SK-N-MC (cell line): ENCODE results near the gene PCK2.
"Not testable (repeated sequence)": the region's sequence is repeated elsewhere in the genome, so short reads cannot be mapped to it uniquely, and the experiment has no call there.

Experiments
- DNase-seq: peaks from one replicate; pipeline ENCODE4 v3.0.0-alpha.2; 2011; ENCODE audit warnings: low read depth, low spot score
- H3K27ac ChIP-seq: fragments of 200-600 bp; sonication (generic); 2 replicates; pipeline ENCODE4 v1.5.1; 2016; ENCODE audit warnings: mixed run types
- H3K36me3 ChIP-seq: fragments of 200-600 bp; sonication (generic); 2 replicates; pipeline ENCODE4 v1.6.1; 2017; ENCODE audit warnings: antibody characterized with exemption, low read length, mixed read lengths; ENCODE audit not compliant: insufficient read depth
- H3K4me3 ChIP-seq: fragments of 200-600 bp; sonication (generic); 2 replicates; pipeline ENCODE4 v1.5.1; 2016
- H3K9ac ChIP-seq: fragments of 200-600 bp; sonication (generic); 2 replicates; pipeline ENCODE4 v1.8.0; 2017; ENCODE audit warnings: mixed run types, mixed read lengths; ENCODE audit not compliant: insufficient read length
- H3K9me3 ChIP-seq: fragments of 200-600 bp; sonication (generic); 2 replicates; pipeline ENCODE4 v1.6.1; 2017; ENCODE audit warnings: low read depth, mild to moderate bottlenecking, antibody characterized with exemption, low read length, moderate library complexity, mixed read lengths
- EZH2 ChIP-seq: fragments of 200-600 bp; sonication (generic); IDR thresholded peaks from one replicate; pipeline ENCODE4 v1.6.1; 2017; ENCODE audit warnings: antibody characterized with exemption
- FOXP2 ChIP-seq: optimal IDR thresholded peaks from 2 replicates; pipeline ENCODE3; 2011; ENCODE audit warnings: mild to moderate bottlenecking, moderate library complexity; ENCODE audit not compliant: insufficient read depth; ENCODE audit errors: extremely low read length, control extremely low read depth
- POLR2AphosphoS5 ChIP-seq: IDR thresholded peaks from 2 replicates; pipeline ENCODE4 v1.6.1; 2012; ENCODE audit warnings: mild to moderate bottlenecking, low read depth, low read length, borderline replicate concordance

Gene PCK2

DNA sequence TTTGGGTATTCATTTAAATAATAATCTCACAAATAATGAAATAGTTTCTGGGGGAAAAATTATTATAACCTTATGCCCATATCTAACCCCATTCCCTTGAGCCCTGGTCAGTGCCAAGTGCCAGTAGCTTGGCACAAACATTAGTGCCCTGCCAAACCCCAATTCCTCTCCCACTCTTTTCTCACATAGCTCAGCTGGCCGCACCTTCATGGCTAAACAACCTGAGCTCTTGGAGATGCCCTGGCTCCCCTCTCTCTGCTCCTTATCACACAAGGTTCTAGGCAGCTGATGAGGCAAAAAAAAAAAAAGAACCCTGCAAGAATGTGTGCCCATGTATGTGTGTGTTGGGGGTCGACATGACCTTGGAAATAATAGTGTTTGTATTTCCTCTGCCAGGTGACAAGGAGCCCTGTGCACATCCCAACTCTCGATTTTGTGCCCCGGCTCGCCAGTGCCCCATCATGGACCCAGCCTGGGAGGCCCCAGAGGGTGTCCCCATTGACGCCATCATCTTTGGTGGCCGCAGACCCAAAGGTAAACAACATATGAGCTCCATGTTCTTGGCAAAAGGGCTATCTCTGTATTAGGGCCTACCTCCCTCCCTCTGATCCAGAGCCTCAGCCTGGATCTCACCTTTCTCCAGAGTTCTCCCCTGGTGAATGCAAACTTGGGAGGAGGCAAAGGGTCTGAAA, 8.4 kb downstream of the PCK2 start:
- no peak for TF ChIP-seq FOXP2
- TF ChIP-seq POLR2AphosphoS5 = no peak
- no peak for TF ChIP-seq EZH2
- H3K9ac ChIP-seq = no peak overlapping the region
- no peak overlapping the region for H3K27ac ChIP-seq
- H3K36me3 ChIP-seq = peaks cover 50% of the 10 kb centered on the region; the same call in 1 of the 2 replicates
- no peak overlapping the region for H3K4me3 ChIP-seq
- no peaks in the 10 kb centered on the region for H3K9me3 ChIP-seq
- no peak for DNase-seq

GRCh38 chr14:24103451-24103850, 9.3 kb downstream of the PCK2 start:
- H3K4me3 ChIP-seq = no peak overlapping the region
- H3K27ac ChIP-seq = no peak overlapping the region
- no peak overlapping the region for H3K9ac ChIP-seq
- no peak for DNase-seq
- no peaks in the 10 kb centered on the region for H3K9me3 ChIP-seq
- peaks cover 44% of the 10 kb centered on the region; the same call in 1 of the 2 replicates for H3K36me3 ChIP-seq
- TF ChIP-seq POLR2AphosphoS5 (no peak), EZH2 (no peak), FOXP2 (no peak)

DNA sequence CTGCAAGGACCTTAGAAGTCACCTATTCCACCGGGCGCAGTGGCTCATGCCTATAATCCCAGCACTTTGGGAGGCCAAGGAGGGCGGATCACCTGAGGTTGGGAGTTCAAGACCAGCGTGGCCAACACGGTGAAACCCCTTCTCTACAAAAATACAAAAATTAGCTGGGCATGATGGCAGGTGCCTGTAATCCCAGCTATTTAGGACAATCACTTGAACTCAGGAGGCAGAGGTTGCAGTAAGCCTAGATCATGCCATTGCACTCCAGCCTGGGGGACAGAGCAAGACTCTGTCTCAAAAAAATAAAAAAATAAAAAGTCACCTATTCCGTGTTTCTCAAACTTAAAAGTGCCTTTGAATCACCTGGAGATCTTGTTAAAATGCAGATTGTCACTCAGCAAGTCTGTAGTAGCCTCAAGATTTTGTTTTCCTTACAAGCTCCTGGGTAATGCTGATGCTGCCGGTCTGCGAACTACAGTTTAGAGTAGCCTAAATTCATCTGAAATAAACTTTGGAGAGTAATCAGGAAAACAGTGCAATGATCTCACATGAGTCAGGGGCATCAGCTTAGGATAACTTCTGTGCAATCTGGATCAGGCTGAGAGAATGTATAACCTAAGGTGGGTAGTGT, 11.6 kb downstream of the PCK2 start:
- Histone ChIP-seq H3K36me3 (peaks cover 23% of the 10 kb centered on the region; the same call in 1 of the 2 replicates), H3K27ac (0 out of 2 replicates have a peak overlapping the region, but pooled peaks have one; percentile 3)
- not testable (repeated sequence) for H3K4me3 ChIP-seq, H3K9ac ChIP-seq, H3K9me3 ChIP-seq, DNase-seq

DNA sequence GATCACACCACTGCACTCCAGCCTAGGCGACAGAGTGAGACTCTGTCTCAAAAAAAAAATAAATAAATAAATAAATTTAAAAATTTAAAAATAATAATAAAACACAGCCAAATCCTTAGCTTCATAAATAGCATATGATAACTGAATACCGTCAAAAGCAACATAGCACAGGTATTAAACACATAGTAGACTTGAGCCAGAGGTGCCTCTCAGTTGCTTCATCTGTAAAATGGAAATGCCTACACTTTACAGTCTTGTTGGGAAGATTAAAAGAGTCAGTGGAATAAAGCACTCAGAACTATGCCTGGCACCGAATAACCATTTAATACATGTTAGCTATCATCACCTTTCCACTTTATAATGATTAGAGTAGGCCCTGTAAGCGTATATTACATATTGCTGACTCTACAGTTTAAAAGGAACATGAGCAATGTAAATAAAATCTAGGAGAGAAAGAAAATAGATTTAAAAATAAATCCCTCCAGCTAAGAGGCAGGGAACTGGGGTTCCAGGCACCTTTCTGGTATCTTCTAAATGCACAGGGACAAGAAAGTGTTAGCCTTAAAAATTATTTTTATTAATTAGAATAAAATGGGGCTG, 12.7 kb downstream of the PCK2 start:
- Histone ChIP-seq H3K9me3 (no peaks in the 10 kb centered on the region), H3K9ac (no peak overlapping the region), H3K36me3 (peaks cover 20% of the 10 kb centered on the region; the same call in 1 of the 2 replicates), H3K4me3 (no peak overlapping the region), H3K27ac (no peak overlapping the region)
- TF ChIP-seq FOXP2 (no peak), POLR2AphosphoS5 (no peak), EZH2 (no peak)
- no peak for DNase-seq

- no peak for DNase-seq
- no peak overlapping the region for H3K4me3 ChIP-seq
- H3K36me3 ChIP-seq = peaks cover 7% of the 10 kb centered on the region; the same call in 1 of the 2 replicates
- TF ChIP-seq FOXP2 = no peak
- TF ChIP-seq POLR2AphosphoS5 = no peak
- H3K9me3 ChIP-seq = no peaks in the 10 kb centered on the region
- no peak overlapping the region for H3K27ac ChIP-seq
- no peak overlapping the region for H3K9ac ChIP-seq
Measured at GRCh38 chr14:24108336-24108874, 14.3 kb downstream of the PCK2 start.

- DNase-seq = no peak
- Histone ChIP-seq H3K4me3 (no peak overlapping the region), H3K27ac (no peak overlapping the region), H3K9ac (no peak overlapping the region), H3K9me3 (no peaks in the 10 kb centered on the region), H3K36me3 (no peaks in the 10 kb centered on the region; the same call in 1 of the 2 replicates)
- TF ChIP-seq EZH2 (no peak), FOXP2 (no peak), POLR2AphosphoS5 (no peak)
Measured at GRCh38 chr14:24110060-24110459, 15.9 kb downstream of the PCK2 start.

GRCh38 chr14:24110523-24110922, 16.4 kb downstream of the PCK2 start:
- H3K9ac ChIP-seq = no peak overlapping the region
- no peaks in the 10 kb centered on the region for H3K36me3 ChIP-seq
- H3K9me3 ChIP-seq = no peaks in the 10 kb centered on the region
- DNase-seq = no peak
- H3K4me3 ChIP-seq = no peak overlapping the region
- H3K27ac ChIP-seq = no peak overlapping the region
- TF ChIP-seq POLR2AphosphoS5 (no peak), FOXP2 (no peak), EZH2 (no peak)

DNA sequence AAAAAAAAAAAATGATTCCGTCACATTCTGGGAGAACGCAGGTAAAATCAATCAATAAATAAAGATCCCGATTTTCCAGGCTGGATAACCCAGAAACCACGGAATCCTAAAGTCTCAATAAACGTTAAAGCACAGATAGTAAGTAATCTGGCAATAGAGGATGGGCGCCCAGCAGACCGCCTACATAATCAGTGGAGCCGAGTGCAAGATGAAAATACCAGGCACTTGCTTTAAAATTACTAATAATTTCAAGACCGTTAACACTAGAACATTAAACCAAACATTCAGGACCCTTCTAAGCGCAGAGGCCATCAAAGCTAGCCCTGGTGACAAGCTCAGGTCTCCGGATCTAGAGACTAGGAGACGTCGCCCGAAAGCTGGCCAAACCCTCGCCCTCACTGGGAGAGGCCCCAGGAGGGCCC, 19.3 kb downstream of the PCK2 start:
- no peak for DNase-seq
- TF ChIP-seq EZH2 = no peak
- TF ChIP-seq FOXP2 = no peak
- TF ChIP-seq POLR2AphosphoS5 = no peak
- H3K9ac ChIP-seq = peak overlapping the region; percentile 87
- peaks cover under 1% of the 10 kb centered on the region; the same call in 1 of the 2 replicates for H3K36me3 ChIP-seq
- H3K27ac ChIP-seq = peak overlapping the region; percentile 94
- H3K9me3 ChIP-seq = no peaks in the 10 kb centered on the region
- H3K4me3 ChIP-seq = peak overlapping the region; percentile 96
